ENCODE results near the gene FAHD1.
A peak's percentile ranks its signal among the peaks of the same experiment; 100 is the strongest.

DNA sequence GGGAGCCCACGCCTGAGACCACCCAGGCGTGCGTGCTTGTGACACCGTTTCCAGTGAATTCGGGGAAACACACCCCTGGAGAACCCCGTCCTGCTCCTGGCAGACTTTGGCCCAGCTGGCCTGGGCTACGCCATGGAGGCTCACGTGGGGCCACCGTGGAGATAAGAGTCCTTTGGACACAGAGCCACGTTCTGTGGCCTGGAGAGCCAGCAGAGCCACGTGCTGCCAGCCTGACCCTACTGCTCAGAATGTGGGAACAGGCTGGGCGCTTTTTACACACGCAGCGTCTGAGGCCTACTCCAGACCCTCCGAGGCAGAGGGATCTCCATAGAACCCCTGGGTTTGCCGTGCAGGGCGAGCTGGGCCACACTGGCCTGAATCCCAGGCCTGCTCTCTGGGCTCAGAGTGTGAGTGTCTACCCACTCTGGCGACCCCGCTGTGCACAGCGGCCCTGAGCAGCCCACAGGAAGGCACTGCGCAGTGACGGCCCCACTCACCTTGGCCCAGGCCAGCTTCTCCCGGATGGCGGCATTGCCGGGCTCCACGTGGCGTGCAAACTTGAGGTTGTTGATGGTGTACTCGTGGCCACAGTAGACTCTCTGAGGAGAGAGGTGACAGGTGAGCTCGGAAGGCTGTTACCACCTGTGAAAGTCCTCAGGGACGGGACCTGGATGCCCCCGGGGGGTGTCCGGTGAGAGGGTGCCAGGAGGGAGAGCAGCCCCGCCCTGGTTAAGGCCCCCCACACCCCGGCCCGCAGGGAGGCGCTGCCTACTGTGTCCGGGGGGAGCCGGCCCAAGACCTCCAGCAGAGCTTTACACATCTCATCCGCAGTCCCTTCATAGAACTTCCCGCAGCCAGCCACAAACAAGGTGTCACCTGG lies 10.4 kb upstream of the FAHD1 start:
- TF ChIP-seq HNF4A (conservative IDR thresholded peaks at IDR 0.05) (peak; percentile 5 to 80), JUND (IDR thresholded peaks at IDR 0.05) (no peak), RAD21 (IDR thresholded peaks at IDR 0.05) (no peak), YY1 (IDR thresholded peaks at IDR 0.05) (no peak), GABPA (IDR thresholded peaks at IDR 0.05 in 1 of 2, conservative IDR thresholded peaks at IDR 0.05 in 1 of 2) (no peak), TAF1 (conservative IDR thresholded peaks at IDR 0.05) (no peak), RXRA (IDR thresholded peaks at IDR 0.05) (peak in 1 of 2 donors; percentile 63), EGR1 (IDR thresholded peaks at IDR 0.05; ENCODE audit: low read depth in 2 of 2) (no peak)
- TF ChIP-seq, protein P1, sequence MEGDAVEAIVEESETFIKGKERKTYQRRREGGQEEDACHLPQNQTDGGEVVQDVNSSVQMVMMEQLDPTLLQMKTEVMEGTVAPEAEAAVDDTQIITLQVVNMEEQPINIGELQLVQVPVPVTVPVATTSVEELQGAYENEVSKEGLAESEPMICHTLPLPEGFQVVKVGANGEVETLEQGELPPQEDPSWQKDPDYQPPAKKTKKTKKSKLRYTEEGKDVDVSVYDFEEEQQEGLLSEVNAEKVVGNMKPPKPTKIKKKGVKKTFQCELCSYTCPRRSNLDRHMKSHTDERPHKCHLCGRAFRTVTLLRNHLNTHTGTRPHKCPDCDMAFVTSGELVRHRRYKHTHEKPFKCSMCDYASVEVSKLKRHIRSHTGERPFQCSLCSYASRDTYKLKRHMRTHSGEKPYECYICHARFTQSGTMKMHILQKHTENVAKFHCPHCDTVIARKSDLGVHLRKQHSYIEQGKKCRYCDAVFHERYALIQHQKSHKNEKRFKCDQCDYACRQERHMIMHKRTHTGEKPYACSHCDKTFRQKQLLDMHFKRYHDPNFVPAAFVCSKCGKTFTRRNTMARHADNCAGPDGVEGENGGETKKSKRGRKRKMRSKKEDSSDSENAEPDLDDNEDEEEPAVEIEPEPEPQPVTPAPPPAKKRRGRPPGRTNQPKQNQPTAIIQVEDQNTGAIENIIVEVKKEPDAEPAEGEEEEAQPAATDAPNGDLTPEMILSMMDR (IDR thresholded peaks at IDR 0.05; ENCODE audit: low read depth, low read length, missing input control), result no peak
- TF ChIP-seq, protein P2, sequence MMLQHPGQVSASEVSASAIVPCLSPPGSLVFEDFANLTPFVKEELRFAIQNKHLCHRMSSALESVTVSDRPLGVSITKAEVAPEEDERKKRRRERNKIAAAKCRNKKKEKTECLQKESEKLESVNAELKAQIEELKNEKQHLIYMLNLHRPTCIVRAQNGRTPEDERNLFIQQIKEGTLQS (IDR thresholded peaks at IDR 0.05), result no peak
- TF ChIP-seq, protein P3, sequence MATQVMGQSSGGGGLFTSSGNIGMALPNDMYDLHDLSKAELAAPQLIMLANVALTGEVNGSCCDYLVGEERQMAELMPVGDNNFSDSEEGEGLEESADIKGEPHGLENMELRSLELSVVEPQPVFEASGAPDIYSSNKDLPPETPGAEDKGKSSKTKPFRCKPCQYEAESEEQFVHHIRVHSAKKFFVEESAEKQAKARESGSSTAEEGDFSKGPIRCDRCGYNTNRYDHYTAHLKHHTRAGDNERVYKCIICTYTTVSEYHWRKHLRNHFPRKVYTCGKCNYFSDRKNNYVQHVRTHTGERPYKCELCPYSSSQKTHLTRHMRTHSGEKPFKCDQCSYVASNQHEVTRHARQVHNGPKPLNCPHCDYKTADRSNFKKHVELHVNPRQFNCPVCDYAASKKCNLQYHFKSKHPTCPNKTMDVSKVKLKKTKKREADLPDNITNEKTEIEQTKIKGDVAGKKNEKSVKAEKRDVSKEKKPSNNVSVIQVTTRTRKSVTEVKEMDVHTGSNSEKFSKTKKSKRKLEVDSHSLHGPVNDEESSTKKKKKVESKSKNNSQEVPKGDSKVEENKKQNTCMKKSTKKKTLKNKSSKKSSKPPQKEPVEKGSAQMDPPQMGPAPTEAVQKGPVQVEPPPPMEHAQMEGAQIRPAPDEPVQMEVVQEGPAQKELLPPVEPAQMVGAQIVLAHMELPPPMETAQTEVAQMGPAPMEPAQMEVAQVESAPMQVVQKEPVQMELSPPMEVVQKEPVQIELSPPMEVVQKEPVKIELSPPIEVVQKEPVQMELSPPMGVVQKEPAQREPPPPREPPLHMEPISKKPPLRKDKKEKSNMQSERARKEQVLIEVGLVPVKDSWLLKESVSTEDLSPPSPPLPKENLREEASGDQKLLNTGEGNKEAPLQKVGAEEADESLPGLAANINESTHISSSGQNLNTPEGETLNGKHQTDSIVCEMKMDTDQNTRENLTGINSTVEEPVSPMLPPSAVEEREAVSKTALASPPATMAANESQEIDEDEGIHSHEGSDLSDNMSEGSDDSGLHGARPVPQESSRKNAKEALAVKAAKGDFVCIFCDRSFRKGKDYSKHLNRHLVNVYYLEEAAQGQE (IDR thresholded peaks at IDR 0.05), result no peak
- TF ChIP-seq, protein P4, sequence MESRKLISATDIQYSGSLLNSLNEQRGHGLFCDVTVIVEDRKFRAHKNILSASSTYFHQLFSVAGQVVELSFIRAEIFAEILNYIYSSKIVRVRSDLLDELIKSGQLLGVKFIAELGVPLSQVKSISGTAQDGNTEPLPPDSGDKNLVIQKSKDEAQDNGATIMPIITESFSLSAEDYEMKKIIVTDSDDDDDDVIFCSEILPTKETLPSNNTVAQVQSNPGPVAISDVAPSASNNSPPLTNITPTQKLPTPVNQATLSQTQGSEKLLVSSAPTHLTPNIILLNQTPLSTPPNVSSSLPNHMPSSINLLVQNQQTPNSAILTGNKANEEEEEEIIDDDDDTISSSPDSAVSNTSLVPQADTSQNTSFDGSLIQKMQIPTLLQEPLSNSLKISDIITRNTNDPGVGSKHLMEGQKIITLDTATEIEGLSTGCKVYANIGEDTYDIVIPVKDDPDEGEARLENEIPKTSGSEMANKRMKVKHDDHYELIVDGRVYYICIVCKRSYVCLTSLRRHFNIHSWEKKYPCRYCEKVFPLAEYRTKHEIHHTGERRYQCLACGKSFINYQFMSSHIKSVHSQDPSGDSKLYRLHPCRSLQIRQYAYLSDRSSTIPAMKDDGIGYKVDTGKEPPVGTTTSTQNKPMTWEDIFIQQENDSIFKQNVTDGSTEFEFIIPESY (IDR thresholded peaks at IDR 0.05), result no peak

All from liver (tissue), 3 donors.